ENCODE results near the gene GSTCD. TPM values are rescaled to one million over a fixed set of nuclear protein-coding genes. Genes with fewer than 3 reads are reported as not detected.

GSTCD gene
- total RNA-seq, 1 experiment from 2014 or later, result 17.9 TPM

GRCh38 chr4:105662935-105663675, 45.5 kb upstream of the GSTCD start:
- Histone ChIP-seq H4K91ac (ENCODE audit: insufficient read length, low read depth, low read length) (no peak overlapping the region), H3K79me1 (ENCODE audit: insufficient read depth, low read depth, low read length, poor library complexity, severe bottlenecking) (no peaks in the 10 kb centered on the region), H4K8ac (replicated peaks; ENCODE audit: insufficient read length, low read depth, low read length) (no peak overlapping the region), H2AK5ac (ENCODE audit: insufficient read length, low read length) (no peak overlapping the region), H3K27ac (ENCODE audit: insufficient read length, low read depth, low read length) (no peak overlapping the region), H4K5ac (ENCODE audit: insufficient read length, low read depth, low read length) (no peak overlapping the region), H2BK20ac (ENCODE audit: low read depth, low read length, poor library complexity, severe bottlenecking) (no peak overlapping the region), H2BK5ac (ENCODE audit: insufficient read length, low read length) (no peak overlapping the region), H3K23ac (ENCODE audit: insufficient read length, low read depth, low read length) (no peak overlapping the region), H3K4me2 (ENCODE audit: insufficient read depth, insufficient read length, low read length) (no peak overlapping the region), H3K14ac (ENCODE audit: insufficient read depth, low read length) (no peak overlapping the region), H3K56ac (ENCODE audit: insufficient read length, low read depth, low read length) (no peak overlapping the region), H2AFZ (ENCODE audit: low read length) (no peak overlapping the region), H3K79me2 (ENCODE audit: insufficient read depth, low read length) (no peaks in the 10 kb centered on the region), H3K9me3 (ENCODE audit: control insufficient read depth, low read depth, low read length) (no peaks in the 10 kb centered on the region), H3K4ac (ENCODE audit: low read depth, low read length) (no peak overlapping the region), H2BK12ac (ENCODE audit: insufficient read length, low read depth, low read length) (no peak overlapping the region), H3K18ac (ENCODE audit: insufficient read length, low read depth, low read length) (no peak overlapping the region), H2BK120ac (ENCODE audit: low read depth, low read length, poor library complexity, severe bottlenecking) (no peak overlapping the region), H3K9ac (ENCODE audit: extremely low read depth, insufficient read length, low read length) (no peak overlapping the region), H3K27me3 (ENCODE audit: insufficient read depth, low read length) (no peaks in the 10 kb centered on the region), H3K23me2 (ENCODE audit: insufficient read length, low read depth, low read length, poor library complexity, severe bottlenecking) (no peaks in the 10 kb centered on the region), H4K20me1 (ENCODE audit: control insufficient read depth, insufficient read depth, insufficient read length) (no peaks in the 10 kb centered on the region), H2BK15ac (ENCODE audit: low read depth, low read length) (no peak overlapping the region), H3K4me1 (ENCODE audit: insufficient read depth, low read length) (no peaks in the 10 kb centered on the region), H3T11ph (ENCODE audit: low read length) (no peak overlapping the region)
- no CpG with 5 or more reads among the region's 2 CpGs for WGBS (ENCODE audit: extremely low coverage, insufficient read length, low lambda C conversion rate)
- DNase-seq, result no peak
- Mint-ChIP-seq H3K9me3 (no peaks in the 10 kb centered on the region), H3K36me3 (ENCODE audit: insufficient read depth in 1 of 3, low read depth in 3 of 3) (no peaks in the 10 kb centered on the region), H3K27ac (no peak overlapping the region), H3K4me1 (no peaks in the 10 kb centered on the region), H3K4me3 (no peak overlapping the region), H3K27me3 (ENCODE audit: low read depth) (peaks cover 7% of the 10 kb centered on the region)
- no peak for TF ChIP-seq CTCF (conservative IDR thresholded peaks at IDR 0.05)
